Mucosa of rectum (tissue), 2 donors: ENCODE data around the gene ATP1B4.

ENCODE experiments used
- H3K27ac ChIP-seq, 2 donors: one replicate each; pipeline ENCODE4 v1.7.0; 2013; ENCODE audit warnings: inconsistent platforms in 2 of 2, low read depth in 2 of 2, low read length in 2 of 2
- H3K27me3 ChIP-seq, 2 donors: one replicate each; pipeline ENCODE4 v1.7.0; 2013; ENCODE audit warnings: low read length in 2 of 2; ENCODE audit not compliant: control insufficient read depth in 2 of 2, insufficient read depth in 2 of 2
- H3K36me3 ChIP-seq, 2 donors: one replicate each; pipeline ENCODE4 v1.7.0; 2013; ENCODE audit warnings: low read length in 2 of 2; ENCODE audit not compliant: control insufficient read depth in 2 of 2, insufficient read depth in 2 of 2
- H3K4me1 ChIP-seq, 2 donors: one replicate each; pipeline ENCODE4 v1.7.0; 2013; ENCODE audit warnings: low read length in 2 of 2, mild to moderate bottlenecking in 1 of 2; ENCODE audit not compliant: control insufficient read depth in 2 of 2, insufficient read depth in 2 of 2
- H3K4me3 ChIP-seq, 2 donors: one replicate each; pipeline ENCODE4 v1.7.0; 2013; ENCODE audit warnings: low read length in 2 of 2
- H3K9ac ChIP-seq, 2 donors: one replicate each; pipeline ENCODE4 v1.7.0; 2013; ENCODE audit warnings: low read length in 2 of 2, low read depth in 1 of 2, mild to moderate bottlenecking in 1 of 2
- H3K9me3 ChIP-seq, 2 donors: one replicate each; pipeline ENCODE4 v1.7.0; 2013; ENCODE audit warnings: low read length in 2 of 2; ENCODE audit not compliant: control insufficient read depth in 2 of 2
- donor health status: healthy.
- donor health status: Normal muscosa, but diverticular disease.

ATP1B4 gene

DNA sequence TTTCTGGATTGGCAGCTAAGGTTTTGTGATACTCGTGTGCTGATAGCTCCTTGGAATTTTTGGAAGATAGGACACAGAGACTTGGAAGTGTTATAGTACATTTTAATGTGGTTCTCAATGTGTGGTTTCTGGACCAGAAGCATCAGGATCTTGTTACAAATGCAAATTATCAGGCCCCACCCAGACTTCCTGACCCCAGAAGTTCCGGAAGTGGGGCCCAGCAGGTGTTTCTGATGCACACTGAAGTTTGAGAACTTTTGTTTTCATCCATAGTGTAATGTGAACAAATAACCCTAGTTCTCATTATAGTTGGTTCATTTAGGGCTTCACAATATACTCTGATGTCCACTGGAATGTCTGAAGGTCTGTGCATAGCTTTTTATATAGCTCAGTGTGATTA lies 57.6 kb downstream of the ATP1B4 start:
- no peak overlapping the region for H3K27ac ChIP-seq
- H3K9ac ChIP-seq = no peak overlapping the region
- no peaks in the 10 kb centered on the region for H3K4me1 ChIP-seq
- H3K27me3 ChIP-seq = no peaks in the 10 kb centered on the region
- H3K4me3 ChIP-seq = no peak overlapping the region
- H3K9me3 ChIP-seq = no peaks in the 10 kb centered on the region
- no peaks in the 10 kb centered on the region for H3K36me3 ChIP-seq

DNA sequence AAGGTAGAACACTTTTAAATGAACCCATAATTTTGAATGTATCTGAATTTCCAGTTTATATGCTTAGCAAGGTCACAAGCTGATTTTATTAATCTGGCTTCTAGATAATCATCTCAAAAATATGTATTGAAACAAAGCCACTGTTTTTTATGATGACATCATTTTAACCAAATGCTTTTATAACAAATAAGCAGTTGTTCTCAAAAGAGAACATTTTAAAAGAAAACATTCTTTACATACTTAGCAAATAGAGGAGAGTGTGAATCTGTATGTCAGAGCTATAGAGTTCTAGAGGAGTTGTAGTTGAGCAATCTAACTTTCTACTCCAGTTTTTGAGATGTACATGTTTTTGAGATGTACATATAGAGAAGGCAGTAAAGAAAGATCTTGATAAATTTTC lies 64.7 kb downstream of the ATP1B4 start:
- H3K4me1 ChIP-seq = no peaks in the 10 kb centered on the region

DNA sequence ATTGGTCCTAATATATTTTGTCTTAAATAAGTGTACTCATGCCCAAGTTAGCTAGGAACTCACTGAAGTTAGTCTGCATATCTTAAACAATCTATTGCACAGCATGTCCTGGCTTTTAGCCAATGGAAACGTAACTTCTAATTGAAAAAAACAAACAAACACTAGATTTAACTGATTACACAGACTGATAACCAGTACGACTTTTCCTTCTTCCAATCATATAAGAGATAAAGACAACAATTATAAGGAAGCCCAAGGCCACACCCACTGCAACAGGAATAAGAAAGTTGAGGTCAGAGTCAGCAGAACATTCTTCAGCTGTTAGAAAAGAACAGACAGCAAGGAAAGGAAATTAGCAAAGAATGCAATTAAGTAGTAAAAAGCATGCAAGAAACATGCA lies 66.4 kb downstream of the ATP1B4 start:
- no peak overlapping the region for H3K27ac ChIP-seq
- H3K36me3 ChIP-seq = no peaks in the 10 kb centered on the region
- no peak overlapping the region for H3K4me3 ChIP-seq
- no peak overlapping the region for H3K9ac ChIP-seq
- H3K9me3 ChIP-seq = no peaks in the 10 kb centered on the region
- H3K4me1 ChIP-seq = no peaks in the 10 kb centered on the region
- no peaks in the 10 kb centered on the region for H3K27me3 ChIP-seq

More for the DNA sequence above, 64.7 kb downstream of the ATP1B4 start:
- Histone ChIP-seq H3K27ac (no peak overlapping the region), H3K9me3 (no peaks in the 10 kb centered on the region), H3K27me3 (no peaks in the 10 kb centered on the region), H3K9ac (no peak overlapping the region), H3K36me3 (no peaks in the 10 kb centered on the region), H3K4me3 (no peak overlapping the region)

DNA sequence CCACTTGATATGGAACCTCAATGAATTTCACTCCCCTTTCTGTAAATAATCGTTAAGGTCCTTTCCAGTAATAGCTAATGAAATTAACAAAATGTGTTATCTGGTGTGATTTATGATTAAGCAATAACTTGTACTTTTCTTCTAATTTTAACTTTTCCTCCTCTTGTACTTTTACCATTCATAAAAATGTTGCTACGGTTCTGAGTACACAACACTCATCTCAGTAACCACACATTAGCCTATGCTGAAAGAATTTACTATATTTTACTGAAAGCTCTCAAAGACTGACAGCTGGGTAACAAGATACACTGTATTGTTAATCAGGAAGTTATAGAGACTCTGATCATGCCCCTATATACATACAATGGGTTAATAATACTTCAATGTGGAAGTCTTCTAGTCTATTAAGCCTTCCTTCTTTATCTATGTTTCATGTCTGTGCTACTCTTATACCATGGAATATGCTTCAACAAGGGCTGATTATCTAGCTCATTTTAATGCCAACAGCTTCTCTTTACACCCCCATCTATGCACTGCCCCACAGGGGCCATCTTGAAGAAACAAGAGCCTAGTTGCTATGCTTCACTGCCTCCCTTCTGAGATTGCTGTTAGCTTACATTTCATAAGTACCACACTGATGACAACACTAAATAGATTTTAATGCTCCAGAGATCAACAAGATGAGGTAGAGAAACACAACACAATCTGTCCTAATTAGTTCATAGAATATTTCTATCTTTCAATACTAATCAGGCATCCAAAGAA lies 68.1 kb downstream of the ATP1B4 start:
- Histone ChIP-seq H3K27ac (no peak overlapping the region), H3K9me3 (no peaks in the 10 kb centered on the region), H3K4me3 (no peak overlapping the region), H3K4me1 (no peaks in the 10 kb centered on the region), H3K9ac (no peak overlapping the region), H3K27me3 (no peaks in the 10 kb centered on the region), H3K36me3 (no peaks in the 10 kb centered on the region)
